Adrenal gland (tissue), 5 donors: ENCODE data around the gene DHX38.

ENCODE experiments used
- CTCF ChIP-seq, 6 experiments: fragments of 450-650 bp in 4 of 6; fragments of 200-600 bp in 2 of 6; sonication (generic) in 1 of 6; IDR thresholded peaks; 1 replicate in 5 of 6; 2 replicates in 1 of 6; pipeline versions ENCODE4 v1.5.1 to v1.8.0; 2016 to 2021; ENCODE audit warnings: antibody characterized with exemption in 6 of 6, mild to moderate bottlenecking in 2 of 6, moderate library complexity in 1 of 6
- POLR2A ChIP-seq, 2 donors: fragments of 450-650 bp; IDR thresholded peaks; one replicate each; pipeline ENCODE4 v1.6.1; 2017; ENCODE audit warnings: antibody characterized with exemption in 2 of 2, mild to moderate bottlenecking in 2 of 2, moderate library complexity in 1 of 2
- donor health status: DM: no; HTN: no; CAD: no.

- TF ChIP-seq CTCF (IDR thresholded peaks at IDR 0.05) (no peak), POLR2A (IDR thresholded peaks at IDR 0.05) (no peak)
Measured at GRCh38 chr16:72060405-72060804, 33.2 kb upstream of the DHX38 start.
